Measurements from ENCODE around the gene PARVB. TPM values are rescaled to one million over a fixed set of nuclear protein-coding genes. Genes with fewer than 3 reads are reported as not detected.

PARVB gene
- polyA plus RNA-seq, 1 donor (not counting 4 experiments of a cell fraction or from before 2014, with no cell fraction given): 10.5 TPM

DNA sequence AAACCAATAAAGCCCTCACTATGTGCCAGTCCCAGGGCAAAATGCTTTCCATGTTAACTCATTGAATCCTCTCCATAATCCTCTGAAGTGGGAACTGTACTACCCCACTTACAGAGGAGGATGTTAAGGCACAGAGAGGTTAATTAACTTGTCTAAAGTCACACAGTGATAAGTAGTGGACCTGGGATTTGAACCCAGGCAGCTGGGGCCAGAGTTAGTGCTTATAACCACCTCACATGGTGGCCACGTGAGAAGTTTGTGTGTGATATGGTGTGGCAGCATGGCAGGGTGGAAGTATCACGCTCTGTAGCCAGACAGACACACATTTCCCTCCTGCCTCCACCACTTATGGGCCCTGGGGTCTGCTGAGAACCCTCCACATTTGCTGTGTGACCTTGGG lies 173.2 kb downstream of the PARVB start:
- Histone ChIP-seq H4K20me1 (ENCODE audit: control insufficient read depth, extremely low read depth, insufficient read depth, low read length) (no peaks in the 10 kb centered on the region), H3K79me2 (ENCODE audit: control insufficient read depth, insufficient read depth, low read length) (no peaks in the 10 kb centered on the region), H2AFZ (ENCODE audit: control insufficient read depth, low read length) (no peak overlapping the region), H3K27me3 (ENCODE audit: control insufficient read depth, extremely low read depth, insufficient read depth, low read length) (peaks cover 19% of the 10 kb centered on the region), H3K9ac (ENCODE audit: control insufficient read depth, extremely low read depth, insufficient read depth, low read length) (no peak overlapping the region), H3K36me3 (ENCODE audit: control insufficient read depth in 2 of 2, extremely low read depth in 1 of 2, insufficient read depth in 2 of 2, low read length in 2 of 2) (no peaks in the 10 kb centered on the region), H3K9me3 (ENCODE audit: control insufficient read depth, low read depth, low read length) (no peaks in the 10 kb centered on the region), H3K9me1 (ENCODE audit: control insufficient read depth, extremely low read depth, insufficient read depth, low read length) (no peaks in the 10 kb centered on the region), H3K27ac (ENCODE audit: control insufficient read depth, insufficient read depth, low read length) (no peak overlapping the region), H3K4me3 (ENCODE audit: control insufficient read depth in 2 of 3, extremely low read depth in 1 of 3, insufficient read depth in 2 of 3, low read depth in 1 of 3, low read length in 3 of 3) (no peak overlapping the region), H3K4me1 (ENCODE audit: control insufficient read depth, extremely low read depth, insufficient read depth, low read length) (no peaks in the 10 kb centered on the region), H3K4me2 (ENCODE audit: control insufficient read depth, extremely low read depth, insufficient read depth, low read depth, low read length) (no peak overlapping the region)
- no peak for DNase-seq (ENCODE audit: low read depth, low spot score)
- TF ChIP-seq EZH2 (IDR thresholded peaks at IDR 0.05; ENCODE audit: low read length) (no peak), CTCF (optimal IDR thresholded peaks at IDR 0.05 in 1 of 3, IDR thresholded peaks at IDR 0.05 in 1 of 3, conservative IDR thresholded peaks at IDR 0.05 in 1 of 3; ENCODE audit: extremely low read depth in 1 of 3, insufficient read depth in 2 of 3, low read length in 3 of 3) (no peak)
- FAIRE-seq: no peak
- dilution Hi-C loops (cut with MboI; ENCODE audit: extremely low pct_ligation_motif_present, low sequenced_read_pairs): no loop called here

- Histone ChIP-seq H3K36me3 (ENCODE audit: control insufficient read depth in 2 of 2, extremely low read depth in 1 of 2, insufficient read depth in 2 of 2, low read length in 2 of 2) (no peaks in the 10 kb centered on the region), H3K9ac (ENCODE audit: control insufficient read depth, extremely low read depth, insufficient read depth, low read length) (no peak overlapping the region), H3K4me1 (ENCODE audit: control insufficient read depth, extremely low read depth, insufficient read depth, low read length) (no peaks in the 10 kb centered on the region), H3K4me3 (ENCODE audit: control insufficient read depth in 2 of 3, extremely low read depth in 1 of 3, insufficient read depth in 2 of 3, low read depth in 1 of 3, low read length in 3 of 3) (no peak overlapping the region), H3K27me3 (ENCODE audit: control insufficient read depth, extremely low read depth, insufficient read depth, low read length) (peaks cover 27% of the 10 kb centered on the region), H4K20me1 (ENCODE audit: control insufficient read depth, extremely low read depth, insufficient read depth, low read length) (no peaks in the 10 kb centered on the region), H3K4me2 (ENCODE audit: control insufficient read depth, extremely low read depth, insufficient read depth, low read depth, low read length) (no peak overlapping the region), H3K9me3 (ENCODE audit: control insufficient read depth, low read depth, low read length) (no peaks in the 10 kb centered on the region), H3K79me2 (ENCODE audit: control insufficient read depth, insufficient read depth, low read length) (no peaks in the 10 kb centered on the region), H2AFZ (ENCODE audit: control insufficient read depth, low read length) (no peak overlapping the region), H3K27ac (ENCODE audit: control insufficient read depth, insufficient read depth, low read length) (no peak overlapping the region), H3K9me1 (ENCODE audit: control insufficient read depth, extremely low read depth, insufficient read depth, low read length) (no peaks in the 10 kb centered on the region)
- dilution Hi-C loops (cut with MboI; ENCODE audit: extremely low pct_ligation_motif_present, low sequenced_read_pairs): no loop called here
- FAIRE-seq: no peak
- no peak for DNase-seq (ENCODE audit: low read depth, low spot score)
- TF ChIP-seq CTCF (optimal IDR thresholded peaks at IDR 0.05 in 1 of 3, IDR thresholded peaks at IDR 0.05 in 1 of 3, conservative IDR thresholded peaks at IDR 0.05 in 1 of 3; ENCODE audit: extremely low read depth in 1 of 3, insufficient read depth in 2 of 3, low read length in 3 of 3) (no peak), EZH2 (IDR thresholded peaks at IDR 0.05; ENCODE audit: low read length) (no peak)
Observed at GRCh38 chr22:44199164-44199563, 175.1 kb downstream of the PARVB start.
